GM12878 (cell line): ENCODE data around the gene AMBRA1. TPM values are rescaled to one million over a fixed set of nuclear protein-coding genes. Genes with fewer than 3 reads are reported as not detected.

ENCODE experiments used
- ATAC-seq: fragments of 200-7000 bp; cut with Tn5 transposase; 3 replicates; pipeline ENCODE4 v1.9.1; 2020; ENCODE audit warnings: mild to moderate bottlenecking, moderate library complexity
- BruUV-seq: library from RNA; stranded (reverse); fragments of 400-500 nt; replicated peaks from 2 replicates; lab custom pipeline; 2021; lab: Mats Ljungman, UMichigan
- CTCF ChIA-PET: fragments of 300-600 bp; sonication (Branson Sonifier 250); formaldehyde crosslinking; extraction: SDS; loops from one replicate; lab custom pipeline; 2021; ENCODE audit warnings: inconsistent platforms; lab: Yijun Ruan, JAX
- POLR2A ChIA-PET: fragments of 350-600 bp; formaldehyde crosslinking; extraction: SDS; loops from one replicate; lab custom pipeline; 2021; ENCODE audit warnings: inconsistent platforms; lab: Charles Lee
- RAD21 ChIA-PET: fragments of 300-600 bp; sonication (Branson Sonifier 250); formaldehyde crosslinking; loops from one replicate; lab custom pipeline; 2023; ENCODE audit warnings: antibody characterized with exemption; ENCODE audit not compliant: unreplicated experiment; lab: Charles Lee
- SMC1A ChIA-PET: fragments of 300-600 bp; sonication (Branson Sonifier 250); formaldehyde crosslinking; loops from one replicate; lab custom pipeline; 2023; ENCODE audit not compliant: unreplicated experiment, uncharacterized antibody; lab: Charles Lee
- DNase-seq: peaks from one replicate; pipeline ENCODE4 v3.0.0-alpha.2; 2011; ENCODE audit warnings: low read depth, low spot score
- FAIRE-seq: peaks from 3 replicates; lab custom pipeline; 2011; peaks lifted over from hg19 to GRCh38; lab: Jason Lieb, UNC
- H2AFZ ChIP-seq: 2 replicates; pipeline ENCODE4 v1.6.0; 2011; ENCODE audit warnings: low read depth, low read length, control low read depth; ENCODE audit not compliant: control insufficient read depth
- H3K27ac ChIP-seq: 2 replicates; pipeline ENCODE4 v1.5.1; 2011; ENCODE audit warnings: control low read depth; ENCODE audit not compliant: control insufficient read depth, insufficient read depth
- H3K27me3 ChIP-seq, 2 experiments: replicated peaks in 1 of 2; 2 replicates each; pipeline versions ENCODE4 v1.6.0 to v1.6.1; 2011; ENCODE audit warnings: low read length in 1 of 2; ENCODE audit not compliant: control insufficient read depth in 2 of 2, insufficient read depth in 2 of 2
- H3K36me3 ChIP-seq, 2 experiments: 2 replicates each; pipeline ENCODE4 v1.5.1; 2011; ENCODE audit warnings: low read length in 1 of 2; ENCODE audit not compliant: control insufficient read depth in 2 of 2, insufficient read depth in 2 of 2
- H3K4me1 ChIP-seq: 2 replicates; pipeline ENCODE4 v1.6.1; 2011; ENCODE audit warnings: mild to moderate bottlenecking, low read length, moderate library complexity, mixed read lengths; ENCODE audit not compliant: control insufficient read depth, insufficient read depth
- H3K4me2 ChIP-seq: 2 replicates; pipeline ENCODE4 v1.6.0; 2011; ENCODE audit warnings: control low read depth; ENCODE audit not compliant: control insufficient read depth, insufficient read depth
- H3K4me3 ChIP-seq: fragments of 200-600 bp; sonication (generic); 2 replicates; pipeline ENCODE4 v1.5.1; 2016
- H3K79me2 ChIP-seq: 2 replicates; pipeline ENCODE4 v1.6.0; 2011; ENCODE audit warnings: low read length; ENCODE audit not compliant: control insufficient read depth, insufficient read depth
- H3K9ac ChIP-seq: 2 replicates; pipeline ENCODE4 v1.8.0; 2011; ENCODE audit warnings: low read length, control low read depth, mixed read lengths; ENCODE audit not compliant: control insufficient read depth, insufficient read depth
- H3K9me3 ChIP-seq: replicated peaks from 3 replicates; pipeline ENCODE4 v1.5.1; 2011; ENCODE audit warnings: mild to moderate bottlenecking, low read length; ENCODE audit not compliant: control insufficient read depth, insufficient read depth
- H4K20me1 ChIP-seq: 2 replicates; pipeline ENCODE4 v1.6.0; 2011; ENCODE audit not compliant: control insufficient read depth, insufficient read depth
- BACH1 ChIP-seq: fragments of 450-650 bp; IDR thresholded peaks from 2 replicates; pipeline ENCODE4 v1.6.1; 2017; ENCODE audit warnings: mild to moderate bottlenecking, borderline replicate concordance
- BHLHE40 ChIP-seq, 2 experiments: fragments of 450-650 bp in 1 of 2; IDR thresholded peaks; 2 replicates each; pipeline ENCODE4 v1.6.1; 2011 to 2017; ENCODE audit warnings: low read depth in 2 of 2, borderline replicate concordance in 1 of 2, improper control_type of control experiment in 1 of 2, low read length in 1 of 2, mild to moderate bottlenecking in 1 of 2
- GATAD2B ChIP-seq: fragments of 450-650 bp; conservative IDR thresholded peaks from 2 replicates; pipeline ENCODE4 v1.6.1; 2017; ENCODE audit warnings: low read depth, mild to moderate bottlenecking, moderate library complexity
- MEF2A ChIP-seq: IDR thresholded peaks from 2 replicates; pipeline ENCODE4 v1.6.1; 2011; ENCODE audit warnings: low read depth, mild to moderate bottlenecking, low read length, moderate library complexity; ENCODE audit not compliant: insufficient read depth
- PML ChIP-seq: IDR thresholded peaks from 2 replicates; pipeline ENCODE4 v1.6.1; 2012; ENCODE audit warnings: low read length, inconsistent platforms
- POLR2AphosphoS2 ChIP-seq: IDR thresholded peaks from 2 replicates; pipeline ENCODE4 v1.6.1; 2011; ENCODE audit warnings: low read depth, mild to moderate bottlenecking, low read length, improper control_type of control experiment, moderate library complexity
- SPI1 ChIP-seq: IDR thresholded peaks from 2 replicates; pipeline ENCODE4 v1.6.1; 2011; ENCODE audit warnings: low read depth, mild to moderate bottlenecking, low read length, moderate library complexity, borderline replicate concordance; ENCODE audit not compliant: insufficient read depth
- YY1 ChIP-seq: IDR thresholded peaks from 2 replicates; pipeline ENCODE4 v1.6.1; 2011; ENCODE audit warnings: low read depth, mild to moderate bottlenecking, low read length
- ZZZ3 ChIP-seq: IDR thresholded peaks from 2 replicates; pipeline ENCODE4 v1.6.1; 2011; ENCODE audit warnings: low read depth; ENCODE audit not compliant: control insufficient read depth, insufficient read length
- WGBS: methylation state at CpG from one replicate; pipeline ENCODE4 v1.1.6; 2016; ENCODE audit warnings: low lambda C conversion rate; ENCODE audit not compliant: insufficient replicate concordance, insufficient coverage; ENCODE audit errors: missing lambda C conversion rate; 5-methylcytosine and 5-hydroxymethylcytosine counted together
- in situ Hi-C: fragments of 300-500 bp; cut with MboI; formaldehyde crosslinking; loops from 9 replicates; pipeline ENCODE4 v1.14.3; 2018; ENCODE audit warnings: mixed read lengths
- intact Hi-C: fragments of 100-400 bp; cut with micrococcal nuclease; formaldehyde crosslinking; loops from one replicate; pipeline ENCODE4 v1.14.2; 2022; ENCODE audit not compliant: unreplicated experiment
- polyA plus RNA-seq, 11 experiments: library from polyadenylated mRNA; depleted of rRNA in 4 of 11; unstranded in 6 of 11; stranded (reverse) in 5 of 11; fragments of >200 nt; fragmentation: Nextera tagmentation in 4 of 11; fragmentation: Illumina TruSeq in 1 of 11; extraction: Ambion mirVana in 4 of 11; extraction: Trizol in 1 of 11; gene quantifications; 1 replicate in 1 of 11; 2 replicates in 10 of 11; pipeline versions ENCODE4 v1.2.1 to v1.2.3, GENCODE V29; 2011 to 2016; ENCODE audit warnings: inconsistent platforms in 2 of 11, missing spikeins in 2 of 11, low read depth in 1 of 11
- total RNA-seq, 4 experiments: library from RNA; depleted of rRNA in 3 of 4; stranded (reverse); fragments of >200 nt in 3 of 4; fragmentation: Illumina TruSeq in 1 of 4; extraction: Trizol in 1 of 4; gene quantifications; 2 replicates each; pipeline versions ENCODE4 v1.2.1 to v1.2.3, GENCODE V29; 2013 to 2021
- TF ChIP-seq, protein P1 (sequence below): fragments of 450-650 bp; IDR thresholded peaks from 2 replicates; pipeline ENCODE4 v1.6.1; 2016; ENCODE audit warnings: mild to moderate bottlenecking
- TF ChIP-seq, protein P2 (sequence below): fragments of 450-650 bp; IDR thresholded peaks from 2 replicates; pipeline ENCODE4 v1.6.1; 2016; ENCODE audit warnings: mild to moderate bottlenecking
- TF ChIP-seq, protein P3 (sequence below): IDR thresholded peaks from 2 replicates; pipeline ENCODE4 v1.6.1; 2012; ENCODE audit warnings: improper control_type of control experiment, low read depth, low read length; ENCODE audit not compliant: insufficient replicate concordance

AMBRA1 gene
- total and polyA plus RNA-seq, 10 of the 15 experiments (the other 5 are each of a cell fraction or from before 2014, with no cell fraction given): 0.57 to 34.3 (median 13.7) TPM

DNA sequence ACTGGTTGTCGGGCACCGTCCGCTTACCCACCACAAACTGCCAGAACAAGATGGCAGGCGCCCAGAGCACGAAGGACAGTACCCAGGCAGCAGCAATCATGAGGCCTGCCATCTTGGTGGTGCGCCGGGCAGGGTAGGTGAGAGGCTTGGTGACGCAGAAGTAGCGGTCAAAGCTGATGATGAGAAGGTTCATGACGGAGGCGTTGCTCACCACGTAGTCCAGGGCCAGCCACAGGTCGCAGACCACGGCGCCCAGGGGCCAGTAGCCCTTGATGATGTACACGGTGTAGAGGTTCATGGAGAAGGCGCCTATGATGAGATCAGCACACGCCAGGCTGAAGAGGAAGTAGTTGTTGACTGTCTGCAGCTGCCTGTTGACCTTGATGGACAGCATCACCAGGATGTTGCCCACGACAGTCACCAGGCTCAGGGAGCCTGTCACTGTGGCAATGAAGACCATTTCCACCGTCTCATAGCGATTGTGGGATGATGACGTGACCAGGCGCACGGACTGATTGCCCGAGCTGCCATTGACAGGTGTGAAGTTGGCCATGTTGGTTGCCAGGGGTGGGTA is 207.7 kb downstream of the AMBRA1 start:
- FAIRE-seq (no peak), ATAC-seq (no peak), DNase-seq (no peak)
- no peaks in the 10 kb centered on the region for H3K9me3 ChIP-seq
- no peaks in the 10 kb centered on the region for H3K36me3 ChIP-seq
- H3K79me2 ChIP-seq: no peaks in the 10 kb centered on the region
- POLR2A ChIA-PET: no interaction called here
- no peak overlapping the region for H3K4me3 ChIP-seq
- H3K27me3 ChIP-seq: peaks cover 16 to 28% of the 10 kb centered on the region in 2 experiments
- H4K20me1 ChIP-seq: no peaks in the 10 kb centered on the region
- 76% methylated on average over 21 of the region's 25 CpGs for WGBS
- peaks cover 11% of the 10 kb centered on the region for H3K4me1 ChIP-seq
- H3K9ac ChIP-seq: no peak overlapping the region
- BruUV-seq: no TSS peak
- RAD21 ChIA-PET: no interaction called here
- intact Hi-C loops (no loop called here), in situ Hi-C loops (no loop called here)
- SMC1A ChIA-PET: no interaction called here
- no peak overlapping the region for H3K27ac ChIP-seq
- H2AFZ ChIP-seq: no peak overlapping the region
- CTCF ChIA-PET: no interaction called here
- H3K4me2 ChIP-seq: no peak overlapping the region
- TF ChIP-seq POLR2AphosphoS2 (no peak), BACH1 (no peak), BHLHE40 (IDR thresholded peaks at IDR 0.05; ENCODE audit: borderline replicate concordance in 1 of 2, low read depth in 2 of 2, low read length in 1 of 2) (no peak), ZZZ3 (no peak), GATAD2B (no peak), PML (no peak), SPI1 (no peak), YY1 (no peak), MEF2A (no peak)
- TF ChIP-seq, protein P1, sequence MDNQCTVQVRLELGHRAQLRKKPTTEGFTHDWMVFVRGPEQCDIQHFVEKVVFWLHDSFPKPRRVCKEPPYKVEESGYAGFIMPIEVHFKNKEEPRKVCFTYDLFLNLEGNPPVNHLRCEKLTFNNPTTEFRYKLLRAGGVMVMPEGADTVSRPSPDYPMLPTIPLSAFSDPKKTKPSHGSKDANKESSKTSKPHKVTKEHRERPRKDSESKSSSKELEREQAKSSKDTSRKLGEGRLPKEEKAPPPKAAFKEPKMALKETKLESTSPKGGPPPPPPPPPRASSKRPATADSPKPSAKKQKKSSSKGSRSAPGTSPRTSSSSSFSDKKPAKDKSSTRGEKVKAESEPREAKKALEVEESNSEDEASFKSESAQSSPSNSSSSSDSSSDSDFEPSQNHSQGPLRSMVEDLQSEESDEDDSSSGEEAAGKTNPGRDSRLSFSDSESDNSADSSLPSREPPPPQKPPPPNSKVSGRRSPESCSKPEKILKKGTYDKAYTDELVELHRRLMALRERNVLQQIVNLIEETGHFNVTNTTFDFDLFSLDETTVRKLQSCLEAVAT: no peak
- TF ChIP-seq, protein P2, sequence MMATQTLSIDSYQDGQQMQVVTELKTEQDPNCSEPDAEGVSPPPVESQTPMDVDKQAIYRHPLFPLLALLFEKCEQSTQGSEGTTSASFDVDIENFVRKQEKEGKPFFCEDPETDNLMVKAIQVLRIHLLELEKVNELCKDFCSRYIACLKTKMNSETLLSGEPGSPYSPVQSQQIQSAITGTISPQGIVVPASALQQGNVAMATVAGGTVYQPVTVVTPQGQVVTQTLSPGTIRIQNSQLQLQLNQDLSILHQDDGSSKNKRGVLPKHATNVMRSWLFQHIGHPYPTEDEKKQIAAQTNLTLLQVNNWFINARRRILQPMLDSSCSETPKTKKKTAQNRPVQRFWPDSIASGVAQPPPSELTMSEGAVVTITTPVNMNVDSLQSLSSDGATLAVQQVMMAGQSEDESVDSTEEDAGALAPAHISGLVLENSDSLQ: no peak
- TF ChIP-seq, protein P3, sequence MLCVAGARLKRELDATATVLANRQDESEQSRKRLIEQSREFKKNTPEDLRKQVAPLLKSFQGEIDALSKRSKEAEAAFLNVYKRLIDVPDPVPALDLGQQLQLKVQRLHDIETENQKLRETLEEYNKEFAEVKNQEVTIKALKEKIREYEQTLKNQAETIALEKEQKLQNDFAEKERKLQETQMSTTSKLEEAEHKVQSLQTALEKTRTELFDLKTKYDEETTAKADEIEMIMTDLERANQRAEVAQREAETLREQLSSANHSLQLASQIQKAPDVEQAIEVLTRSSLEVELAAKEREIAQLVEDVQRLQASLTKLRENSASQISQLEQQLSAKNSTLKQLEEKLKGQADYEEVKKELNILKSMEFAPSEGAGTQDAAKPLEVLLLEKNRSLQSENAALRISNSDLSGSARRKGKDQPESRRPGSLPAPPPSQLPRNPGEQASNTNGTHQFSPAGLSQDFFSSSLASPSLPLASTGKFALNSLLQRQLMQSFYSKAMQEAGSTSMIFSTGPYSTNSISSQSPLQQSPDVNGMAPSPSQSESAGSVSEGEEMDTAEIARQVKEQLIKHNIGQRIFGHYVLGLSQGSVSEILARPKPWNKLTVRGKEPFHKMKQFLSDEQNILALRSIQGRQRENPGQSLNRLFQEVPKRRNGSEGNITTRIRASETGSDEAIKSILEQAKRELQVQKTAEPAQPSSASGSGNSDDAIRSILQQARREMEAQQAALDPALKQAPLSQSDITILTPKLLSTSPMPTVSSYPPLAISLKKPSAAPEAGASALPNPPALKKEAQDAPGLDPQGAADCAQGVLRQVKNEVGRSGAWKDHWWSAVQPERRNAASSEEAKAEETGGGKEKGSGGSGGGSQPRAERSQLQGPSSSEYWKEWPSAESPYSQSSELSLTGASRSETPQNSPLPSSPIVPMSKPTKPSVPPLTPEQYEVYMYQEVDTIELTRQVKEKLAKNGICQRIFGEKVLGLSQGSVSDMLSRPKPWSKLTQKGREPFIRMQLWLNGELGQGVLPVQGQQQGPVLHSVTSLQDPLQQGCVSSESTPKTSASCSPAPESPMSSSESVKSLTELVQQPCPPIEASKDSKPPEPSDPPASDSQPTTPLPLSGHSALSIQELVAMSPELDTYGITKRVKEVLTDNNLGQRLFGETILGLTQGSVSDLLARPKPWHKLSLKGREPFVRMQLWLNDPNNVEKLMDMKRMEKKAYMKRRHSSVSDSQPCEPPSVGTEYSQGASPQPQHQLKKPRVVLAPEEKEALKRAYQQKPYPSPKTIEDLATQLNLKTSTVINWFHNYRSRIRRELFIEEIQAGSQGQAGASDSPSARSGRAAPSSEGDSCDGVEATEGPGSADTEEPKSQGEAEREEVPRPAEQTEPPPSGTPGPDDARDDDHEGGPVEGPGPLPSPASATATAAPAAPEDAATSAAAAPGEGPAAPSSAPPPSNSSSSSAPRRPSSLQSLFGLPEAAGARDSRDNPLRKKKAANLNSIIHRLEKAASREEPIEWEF: no peak
